ENCODE measurements around the gene FBF1.

Gene FBF1

DNA sequence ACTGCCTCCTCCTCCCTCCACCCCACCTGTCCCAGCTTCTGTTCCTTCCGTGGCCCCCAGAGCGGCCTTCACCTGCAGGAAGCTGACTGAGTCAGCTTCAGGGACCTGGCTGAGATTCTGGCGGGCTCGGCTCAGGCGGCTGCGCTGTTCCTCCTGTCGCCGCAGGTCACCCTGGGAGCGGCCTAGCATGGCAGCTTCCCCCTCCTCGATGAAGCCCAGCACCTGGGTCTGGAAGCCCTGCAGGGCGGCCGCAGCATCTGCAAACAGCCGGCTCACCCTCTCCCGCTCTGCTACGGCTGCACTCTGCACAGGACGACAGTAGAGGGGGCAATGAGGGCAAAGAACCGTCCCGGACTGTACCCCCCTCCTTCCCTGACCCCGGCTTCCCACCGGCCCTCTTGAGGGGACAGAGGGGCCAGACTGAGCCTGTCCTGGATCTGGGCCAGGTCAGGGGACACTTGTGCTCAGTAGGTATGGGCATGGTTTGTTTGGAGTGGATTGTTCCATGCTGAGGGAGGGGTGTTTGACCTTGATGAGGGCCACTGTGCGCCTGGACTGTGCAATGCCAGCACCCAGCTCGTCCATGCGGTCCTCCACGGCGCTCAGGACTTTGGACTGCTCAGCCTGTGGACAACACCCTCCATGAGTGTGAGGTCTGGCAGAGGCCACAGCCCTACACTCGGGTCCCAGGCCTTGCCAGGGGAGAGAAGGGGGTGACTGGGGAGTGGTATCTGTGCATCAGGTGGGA lies 64.5 kb downstream of the FBF1 start:
- peak overlapping the region; percentile 61 for H3K4me3 ChIP-seq (ENCODE audit: control insufficient read depth, low read depth, low read length)
- TF ChIP-seq, protein P1, sequence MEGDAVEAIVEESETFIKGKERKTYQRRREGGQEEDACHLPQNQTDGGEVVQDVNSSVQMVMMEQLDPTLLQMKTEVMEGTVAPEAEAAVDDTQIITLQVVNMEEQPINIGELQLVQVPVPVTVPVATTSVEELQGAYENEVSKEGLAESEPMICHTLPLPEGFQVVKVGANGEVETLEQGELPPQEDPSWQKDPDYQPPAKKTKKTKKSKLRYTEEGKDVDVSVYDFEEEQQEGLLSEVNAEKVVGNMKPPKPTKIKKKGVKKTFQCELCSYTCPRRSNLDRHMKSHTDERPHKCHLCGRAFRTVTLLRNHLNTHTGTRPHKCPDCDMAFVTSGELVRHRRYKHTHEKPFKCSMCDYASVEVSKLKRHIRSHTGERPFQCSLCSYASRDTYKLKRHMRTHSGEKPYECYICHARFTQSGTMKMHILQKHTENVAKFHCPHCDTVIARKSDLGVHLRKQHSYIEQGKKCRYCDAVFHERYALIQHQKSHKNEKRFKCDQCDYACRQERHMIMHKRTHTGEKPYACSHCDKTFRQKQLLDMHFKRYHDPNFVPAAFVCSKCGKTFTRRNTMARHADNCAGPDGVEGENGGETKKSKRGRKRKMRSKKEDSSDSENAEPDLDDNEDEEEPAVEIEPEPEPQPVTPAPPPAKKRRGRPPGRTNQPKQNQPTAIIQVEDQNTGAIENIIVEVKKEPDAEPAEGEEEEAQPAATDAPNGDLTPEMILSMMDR (conservative IDR thresholded peaks at IDR 0.05; ENCODE audit: control insufficient read depth, insufficient read depth, low read depth, low read length): no peak
- no peak for DNase-seq (ENCODE audit: low read depth)

DNA sequence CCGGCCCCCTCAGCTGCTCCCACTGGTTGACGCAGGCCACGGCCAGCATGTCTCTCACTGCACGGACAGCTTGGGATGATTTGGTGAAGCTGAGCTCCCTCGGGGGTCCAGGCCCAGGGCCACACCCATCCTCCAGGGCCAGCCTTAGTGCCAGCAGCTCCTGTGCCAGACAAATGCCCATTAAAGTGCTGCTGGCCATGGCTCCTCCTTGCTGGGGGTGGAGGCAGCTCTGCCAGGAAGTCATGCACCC lies 65.0 kb downstream of the FBF1 start:
- TF ChIP-seq, protein P1 (conservative IDR thresholded peaks at IDR 0.05; ENCODE audit: control insufficient read depth, insufficient read depth, low read depth, low read length): no peak
- DNase-seq (ENCODE audit: low read depth): no peak
- no peak overlapping the region for H3K4me3 ChIP-seq (ENCODE audit: control insufficient read depth, low read depth, low read length)

DNA sequence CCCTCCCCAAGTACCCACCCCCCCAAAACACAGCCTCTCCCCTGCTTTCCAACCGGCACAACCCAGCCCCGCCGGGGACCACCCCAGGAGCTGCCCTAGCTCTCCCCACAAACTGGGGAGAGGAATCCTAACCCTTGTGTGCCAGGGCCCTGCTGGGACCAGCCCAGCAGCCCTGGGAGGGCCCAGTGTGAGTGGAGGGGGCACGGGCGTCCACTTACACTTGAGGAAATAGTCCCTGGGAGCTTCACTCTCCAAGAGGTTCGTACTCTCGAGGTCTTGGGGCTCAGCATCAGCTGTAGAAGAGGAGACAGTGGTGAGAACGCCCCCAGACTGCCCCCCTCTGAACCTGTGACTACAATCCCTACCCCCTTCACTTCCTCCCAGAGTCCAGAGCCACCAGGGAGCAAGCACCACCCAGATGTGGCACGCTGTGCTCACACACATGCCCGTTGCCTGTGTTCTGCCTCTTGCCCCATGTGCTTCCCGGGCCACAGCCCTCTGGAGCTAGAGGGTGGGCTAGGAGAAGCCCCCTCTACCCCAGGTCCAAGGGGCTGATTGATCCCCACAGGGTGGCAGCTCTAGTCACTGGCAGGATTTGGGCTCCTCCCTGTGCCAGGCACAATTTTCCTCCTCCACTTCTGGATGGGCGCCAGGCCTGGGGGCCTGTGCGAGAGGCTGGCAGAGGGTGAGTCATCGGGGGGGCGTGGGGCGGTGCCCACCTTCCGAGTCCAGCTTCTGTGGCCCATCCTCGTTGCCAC lies 65.5 kb downstream of the FBF1 start:
- no peak overlapping the region for H3K4me3 ChIP-seq (ENCODE audit: control insufficient read depth, low read depth, low read length)
- TF ChIP-seq, protein P1 (conservative IDR thresholded peaks at IDR 0.05; ENCODE audit: control insufficient read depth, insufficient read depth, low read depth, low read length): no peak
- DNase-seq (ENCODE audit: low read depth): no peak

DNA sequence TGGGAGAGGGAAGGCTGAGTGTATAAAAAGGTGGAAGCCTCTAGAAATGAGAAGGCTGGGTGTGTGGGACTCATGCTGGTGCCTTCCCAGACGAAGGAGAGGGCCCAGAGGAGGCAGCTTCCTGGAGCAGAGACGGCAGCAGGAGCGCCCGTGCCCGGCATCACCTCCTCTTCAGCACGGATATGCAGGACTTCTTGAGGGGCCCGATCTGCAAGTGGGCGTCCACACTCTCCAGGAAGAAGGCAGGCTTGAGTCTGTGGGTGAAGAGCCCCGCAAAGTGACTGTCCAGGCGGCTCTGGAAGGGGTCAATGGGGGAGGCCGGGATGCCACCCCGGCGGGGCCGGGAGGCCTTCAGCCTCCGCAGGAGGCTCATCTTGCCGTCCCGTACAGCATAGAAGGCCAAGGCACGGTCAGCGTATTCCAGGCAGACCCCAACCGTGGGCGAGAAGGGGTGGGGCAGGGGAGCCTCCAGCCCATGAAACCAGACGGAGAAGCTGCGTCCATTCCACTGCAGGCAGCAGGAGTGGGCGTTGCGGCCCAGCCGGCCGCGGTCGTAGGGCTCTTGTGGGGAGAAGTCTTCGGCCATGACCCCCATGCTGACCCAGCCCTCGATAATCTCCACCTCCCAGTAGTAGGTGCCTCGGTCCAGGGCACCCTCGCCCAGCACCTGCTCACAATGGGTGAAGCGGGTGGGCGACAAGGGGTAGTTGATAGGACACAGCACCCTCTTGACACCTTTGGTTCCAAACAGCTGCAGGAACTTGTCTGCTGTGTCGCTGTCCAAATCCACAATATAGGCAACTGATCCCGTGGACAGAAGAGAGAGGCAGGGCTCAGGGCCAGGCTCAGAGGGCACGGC lies 66.3 kb downstream of the FBF1 start:
- DNase-seq (ENCODE audit: low read depth): no peak
- H3K4me3 ChIP-seq (ENCODE audit: control insufficient read depth, low read depth, low read length): no peak overlapping the region
- TF ChIP-seq, protein P1 (conservative IDR thresholded peaks at IDR 0.05; ENCODE audit: control insufficient read depth, insufficient read depth, low read depth, low read length): no peak

DNA sequence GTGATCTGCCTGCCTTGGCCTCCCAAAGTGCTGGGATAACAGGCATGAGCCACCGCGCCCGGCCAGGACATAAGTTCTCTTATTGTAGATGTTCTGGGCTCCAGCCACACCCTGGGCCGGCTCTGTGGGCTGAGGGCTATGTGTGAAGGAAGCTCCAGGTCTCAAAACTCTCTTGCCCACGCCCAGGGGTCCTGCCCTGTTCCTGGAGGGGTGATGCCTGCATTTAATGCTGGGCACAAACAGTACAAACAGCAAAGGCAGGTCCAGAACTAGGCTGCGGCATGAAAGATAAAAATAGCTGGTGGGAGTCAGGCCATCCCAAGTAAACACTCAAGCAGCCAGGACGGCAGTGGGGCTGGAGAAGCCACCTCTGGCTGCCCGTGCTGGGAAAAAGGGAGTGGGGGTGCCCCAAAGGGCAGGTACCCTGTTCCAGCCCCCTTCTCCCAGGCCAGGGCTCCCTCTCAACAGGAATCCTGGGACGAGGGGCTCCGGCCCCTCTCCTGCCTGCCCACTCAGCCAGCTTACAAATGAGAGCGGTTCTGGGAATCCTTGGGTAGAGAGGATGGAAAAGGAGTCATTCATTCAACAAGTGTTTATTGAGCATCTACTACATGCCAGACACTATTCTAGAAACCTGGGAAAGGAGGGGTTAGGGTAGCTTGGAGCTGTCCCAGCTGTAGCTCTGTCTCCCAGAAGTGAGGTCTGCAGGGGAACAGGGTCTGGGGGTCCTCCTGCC lies 67.1 kb downstream of the FBF1 start:
- no peak overlapping the region for H3K4me3 ChIP-seq (ENCODE audit: control insufficient read depth, low read depth, low read length)
- TF ChIP-seq, protein P1 (conservative IDR thresholded peaks at IDR 0.05; ENCODE audit: control insufficient read depth, insufficient read depth, low read depth, low read length): no peak
- no peak for DNase-seq (ENCODE audit: low read depth)

All from fibroblast of mammary gland (primary cell).